GM13976 (cell line): ENCODE results near the gene TFRC.
"Not testable (repeated sequence)": the region's sequence is repeated elsewhere in the genome, so short reads cannot be mapped to it uniquely, and the experiment has no call there.

Source experiments
- DNase-seq: peaks from one replicate; pipeline ENCODE4 v3.0.0; 2012; ENCODE audit warnings: low spot score
- in situ Hi-C: fragments of 300-500 bp; cut with MboI; formaldehyde crosslinking; loops from one replicate; pipeline ENCODE4 v1.12.0; 2022; ENCODE audit warnings: low sequenced_read_pairs, mixed read lengths, inconsistent platforms; ENCODE audit not compliant: unreplicated experiment
- TF ChIP-seq, protein P1 (sequence below): IDR thresholded peaks from 2 replicates; pipeline ENCODE4 v1.5.1; 2012; ENCODE audit warnings: borderline replicate concordance, mild to moderate bottlenecking; ENCODE audit not compliant: insufficient read depth; ENCODE audit errors: extremely low read depth, missing control alignments, control extremely low read depth

TFRC gene

DNA sequence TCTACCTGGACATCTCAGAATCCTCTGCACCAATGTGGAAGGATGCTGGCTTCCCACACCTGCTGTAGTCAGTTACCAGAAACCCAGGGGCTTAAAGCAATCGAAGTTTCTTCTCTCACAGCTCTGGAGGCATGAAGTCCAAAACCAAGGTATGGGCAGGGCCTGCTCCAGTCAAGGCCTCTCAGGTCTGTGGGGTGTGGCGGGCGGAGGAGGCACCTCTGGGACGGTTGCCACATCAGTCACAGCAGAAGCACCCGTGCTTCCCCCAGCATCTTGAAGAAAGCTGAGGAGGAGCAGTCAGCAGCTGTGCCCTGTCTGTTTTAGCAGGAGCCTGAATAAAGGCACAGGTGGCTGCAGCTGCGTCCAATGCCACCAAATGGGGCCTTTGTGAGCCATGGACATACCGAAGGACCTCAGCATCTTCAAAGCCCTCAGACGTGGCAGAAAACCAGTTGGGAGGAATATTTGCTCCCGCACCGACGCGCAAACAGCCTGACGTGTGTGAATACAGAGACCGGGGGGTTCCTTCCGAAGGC is 68.9 kb downstream of the TFRC start:
- DNase-seq: no peak
- TF ChIP-seq, protein P1, sequence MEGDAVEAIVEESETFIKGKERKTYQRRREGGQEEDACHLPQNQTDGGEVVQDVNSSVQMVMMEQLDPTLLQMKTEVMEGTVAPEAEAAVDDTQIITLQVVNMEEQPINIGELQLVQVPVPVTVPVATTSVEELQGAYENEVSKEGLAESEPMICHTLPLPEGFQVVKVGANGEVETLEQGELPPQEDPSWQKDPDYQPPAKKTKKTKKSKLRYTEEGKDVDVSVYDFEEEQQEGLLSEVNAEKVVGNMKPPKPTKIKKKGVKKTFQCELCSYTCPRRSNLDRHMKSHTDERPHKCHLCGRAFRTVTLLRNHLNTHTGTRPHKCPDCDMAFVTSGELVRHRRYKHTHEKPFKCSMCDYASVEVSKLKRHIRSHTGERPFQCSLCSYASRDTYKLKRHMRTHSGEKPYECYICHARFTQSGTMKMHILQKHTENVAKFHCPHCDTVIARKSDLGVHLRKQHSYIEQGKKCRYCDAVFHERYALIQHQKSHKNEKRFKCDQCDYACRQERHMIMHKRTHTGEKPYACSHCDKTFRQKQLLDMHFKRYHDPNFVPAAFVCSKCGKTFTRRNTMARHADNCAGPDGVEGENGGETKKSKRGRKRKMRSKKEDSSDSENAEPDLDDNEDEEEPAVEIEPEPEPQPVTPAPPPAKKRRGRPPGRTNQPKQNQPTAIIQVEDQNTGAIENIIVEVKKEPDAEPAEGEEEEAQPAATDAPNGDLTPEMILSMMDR: no peak
- in situ Hi-C loops: no loop called here

DNA sequence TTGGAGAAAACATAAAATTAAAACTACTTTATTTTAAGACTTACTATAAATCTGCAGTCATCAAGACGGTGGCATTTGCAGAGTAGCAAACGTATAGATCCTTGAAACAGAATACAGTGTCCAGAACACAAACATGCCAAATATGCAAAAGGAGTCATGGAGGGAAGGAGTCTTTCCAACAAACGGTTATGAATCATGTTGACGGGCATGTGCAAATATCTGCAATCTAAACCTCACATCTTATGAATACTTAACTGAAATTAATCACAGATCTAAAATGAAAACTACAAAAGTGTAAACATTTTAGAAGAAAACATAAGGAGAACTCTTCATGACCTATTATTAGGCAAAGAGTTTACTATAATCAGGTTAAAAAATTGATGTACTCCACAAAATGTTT is 69.4 kb downstream of the TFRC start:
- no peak for DNase-seq

DNA sequence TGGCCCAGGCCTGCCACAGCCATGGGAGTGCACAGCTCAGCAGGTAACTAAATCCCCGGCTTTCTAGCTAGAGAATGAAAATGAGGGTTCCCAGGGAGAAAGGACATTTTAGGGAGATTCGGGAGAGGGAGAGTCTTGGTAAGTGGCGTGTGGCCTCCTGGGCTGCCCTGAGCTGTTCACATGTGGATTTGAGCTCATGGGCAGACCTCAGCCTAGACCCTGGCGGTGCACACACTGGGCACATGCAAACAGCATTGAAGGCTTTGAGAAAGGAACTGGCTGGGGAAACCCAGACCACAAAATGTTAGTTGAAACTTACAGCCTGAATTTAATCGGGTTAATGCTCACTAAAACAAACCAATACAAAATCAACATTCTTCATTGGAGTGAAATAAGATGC is 72.4 kb downstream of the TFRC start:
- DNase-seq: no peak
- in situ Hi-C loops: no loop called here
- TF ChIP-seq, protein P1: no peak

More for the DNA sequence above, 69.4 kb downstream of the TFRC start:
- TF ChIP-seq, protein P1: no peak
- in situ Hi-C loops: no loop called here

DNA sequence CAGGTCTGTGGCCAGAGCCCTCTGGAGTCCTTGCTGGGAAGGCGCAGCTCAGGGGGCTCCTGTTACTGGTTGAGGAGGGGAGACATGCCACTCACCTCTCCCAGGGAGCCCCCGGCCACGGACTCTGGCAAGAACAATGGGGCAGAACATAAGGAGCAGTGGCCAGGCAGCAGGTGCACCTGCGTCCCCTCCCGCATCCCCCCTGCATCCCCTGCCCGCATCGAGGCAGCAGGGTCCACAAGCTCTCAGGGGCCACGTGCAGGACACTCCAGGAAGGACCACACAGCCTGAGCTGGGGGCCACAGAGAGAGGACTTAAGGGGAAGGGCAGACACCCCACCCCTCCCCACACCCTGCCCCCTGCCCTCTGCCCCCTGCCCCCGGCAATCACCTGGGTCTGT is 73.0 kb downstream of the TFRC start:
- in situ Hi-C loops: no loop called here
- no peak for DNase-seq
- TF ChIP-seq, protein P1: no peak

DNA sequence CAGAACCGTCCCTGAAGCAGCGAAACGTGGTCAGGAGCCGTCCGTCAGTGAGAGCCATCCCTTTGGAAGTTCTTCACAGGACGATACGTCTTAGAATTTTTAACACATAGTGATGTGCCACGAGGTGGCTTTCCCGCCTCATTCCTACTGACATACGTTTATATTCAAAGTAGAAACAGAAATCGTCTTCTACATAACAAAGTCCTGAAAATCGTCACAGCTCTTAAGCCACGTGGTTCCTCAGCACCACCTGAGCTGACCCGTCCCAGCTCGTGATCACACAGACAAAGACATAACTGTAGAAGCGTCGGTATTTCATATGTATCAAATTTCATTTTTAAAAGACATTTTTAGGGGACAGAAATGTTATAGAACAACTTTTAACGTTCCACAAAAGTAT is 73.5 kb downstream of the TFRC start:
- in situ Hi-C loops: no loop called here
- DNase-seq: no peak

DNA sequence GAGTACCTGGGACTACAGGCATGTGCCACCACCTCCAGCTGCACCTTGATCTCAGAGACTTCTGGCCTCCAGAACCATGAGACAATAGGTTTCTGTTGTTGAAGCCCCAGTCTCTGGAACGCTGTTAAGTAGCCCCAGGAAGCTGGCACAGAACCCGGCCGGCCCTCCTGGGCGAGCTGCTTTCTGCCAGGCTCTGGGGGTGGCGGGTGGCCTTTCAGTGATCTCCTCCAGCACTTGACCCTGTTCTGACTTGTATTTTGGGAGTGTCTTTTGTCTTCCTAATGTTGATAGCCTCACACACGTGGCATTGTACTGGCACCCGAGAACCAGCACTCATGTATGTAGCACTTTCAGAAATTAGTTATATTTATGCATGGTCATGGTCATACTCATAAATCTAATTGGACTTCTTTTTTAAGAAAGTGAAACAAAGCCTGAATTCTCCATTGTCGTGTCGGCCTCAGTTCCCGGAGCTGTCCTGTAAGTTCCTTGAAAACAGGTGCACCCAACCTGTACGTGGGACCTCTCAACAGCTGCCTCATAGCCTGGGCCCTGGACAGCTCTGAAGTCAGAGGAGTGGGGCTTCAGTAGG is 74.0 kb downstream of the TFRC start:
- TF ChIP-seq, protein P1: no peak
- DNase-seq: no peak
- in situ Hi-C loops: no loop called here

More for the DNA sequence above, 73.5 kb downstream of the TFRC start:
- TF ChIP-seq, protein P1: no peak

DNA sequence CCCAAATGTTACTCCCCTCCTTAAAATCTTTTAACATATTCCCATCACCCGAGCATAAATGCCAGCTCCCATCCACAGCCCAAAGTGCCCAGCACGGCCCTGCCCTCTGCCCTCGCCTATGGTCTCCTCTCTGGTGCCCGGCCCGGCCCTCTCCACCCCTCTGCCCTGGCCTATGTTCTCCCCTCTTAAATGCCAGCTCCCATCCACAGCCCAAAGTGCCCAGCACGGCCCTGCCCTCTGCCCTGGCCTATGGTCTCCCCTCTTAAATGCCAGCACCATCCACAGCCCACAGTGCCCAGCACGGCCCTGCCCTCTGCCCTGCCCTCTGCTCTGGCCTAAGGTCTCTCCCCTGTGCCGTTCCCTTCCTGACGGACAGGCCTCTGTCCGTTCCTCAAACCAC is 76.6 kb downstream of the TFRC start:
- in situ Hi-C loops, DNase-seq: not testable (repeated sequence)

DNA sequence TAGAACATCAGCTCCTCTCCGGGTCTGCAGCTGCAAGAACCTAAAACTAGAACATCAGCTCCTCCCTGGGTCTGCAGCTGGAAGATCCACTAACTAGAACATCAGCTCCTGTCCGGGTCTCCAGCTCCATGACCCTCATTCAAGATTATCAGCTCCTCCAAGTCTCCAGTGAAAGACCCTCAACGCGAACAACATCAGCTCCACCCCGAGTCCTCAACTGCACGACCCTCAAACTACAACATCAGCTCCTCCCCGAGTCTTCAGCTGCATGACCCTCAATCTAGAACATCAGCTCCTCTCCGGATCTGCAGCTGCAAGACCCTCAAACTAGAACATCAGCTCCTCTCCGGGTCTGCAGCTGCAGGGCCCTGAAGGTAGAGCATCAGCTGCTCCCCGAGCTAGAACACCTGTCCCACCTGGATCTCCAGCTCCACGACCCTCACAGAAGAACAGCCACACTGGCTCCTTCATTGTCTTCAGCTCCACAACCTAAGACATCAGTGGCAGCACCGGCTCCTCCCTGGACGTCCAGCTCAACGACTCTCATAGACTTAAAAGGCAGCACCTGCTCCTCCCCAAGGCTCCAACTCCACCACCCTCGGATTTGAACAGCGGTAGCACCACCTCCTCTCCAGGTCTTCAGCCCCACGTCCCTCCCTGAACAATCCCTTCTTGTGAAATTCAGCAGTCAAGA is 77.4 kb downstream of the TFRC start:
- in situ Hi-C loops, DNase-seq: not testable (repeated sequence)
